Measurements from ENCODE around the gene NIPA2.

- TF ChIP-seq CTCF (IDR thresholded peaks at IDR 0.05): no peak
- TF ChIP-seq POLR2AphosphoS5 (IDR thresholded peaks at IDR 0.05): no peak
These were observed 78.3 kb downstream of the NIPA2 start for GRCh38 chr15:22916606-22917350.
